ENCODE measurements around the gene UTP3.
"Not testable (repeated sequence)": the region's sequence is repeated elsewhere in the genome, so short reads cannot be mapped to it uniquely, and the experiment has no call there.

Gene UTP3

GRCh38 chr4:70670332-70671014, 17.9 kb upstream of the UTP3 start:
- Histone ChIP-seq H3K36me3 (ENCODE audit: insufficient read depth, low read depth, low read length) (no peaks in the 10 kb centered on the region), H3K4me3 (ENCODE audit: low read length) (no peak overlapping the region), H3K9me3 (ENCODE audit: insufficient read depth, low read depth, low read length) (no peaks in the 10 kb centered on the region), H3K9ac (ENCODE audit: low read depth, low read length) (no peak overlapping the region), H3K27me3 (ENCODE audit: insufficient read depth, low read length) (no peaks in the 10 kb centered on the region), H3K27ac (ENCODE audit: low read length) (no peak overlapping the region), H3K4me1 (ENCODE audit: insufficient read depth, low read length) (no peaks in the 10 kb centered on the region)

- no peaks in the 10 kb centered on the region for H3K36me3 ChIP-seq (ENCODE audit: insufficient read depth, low read depth, low read length)
These were observed 17.2 kb upstream of the UTP3 start for GRCh38 chr4:70671091-70671490.

GRCh38 chr4:70674191-70674590, 14.1 kb upstream of the UTP3 start:
- Histone ChIP-seq H3K4me3 (ENCODE audit: low read length) (no peak overlapping the region), H3K9ac (ENCODE audit: low read depth, low read length) (no peak overlapping the region), H3K27me3 (ENCODE audit: insufficient read depth, low read length) (no peaks in the 10 kb centered on the region), H3K27ac (ENCODE audit: low read length) (no peak overlapping the region), H3K9me3 (ENCODE audit: insufficient read depth, low read depth, low read length) (no peaks in the 10 kb centered on the region), H3K4me1 (ENCODE audit: insufficient read depth, low read length) (no peaks in the 10 kb centered on the region), H3K36me3 (ENCODE audit: insufficient read depth, low read depth, low read length) (no peaks in the 10 kb centered on the region)

More at GRCh38 chr4:70671091-70671490, 17.2 kb upstream of the UTP3 start:
- H3K27me3 ChIP-seq (ENCODE audit: insufficient read depth, low read length): no peaks in the 10 kb centered on the region
- no peak overlapping the region for H3K4me3 ChIP-seq (ENCODE audit: low read length)
- H3K4me1 ChIP-seq (ENCODE audit: insufficient read depth, low read length): no peaks in the 10 kb centered on the region
- H3K9me3 ChIP-seq (ENCODE audit: insufficient read depth, low read depth, low read length): no peaks in the 10 kb centered on the region
- no peak overlapping the region for H3K27ac ChIP-seq (ENCODE audit: low read length)
- H3K9ac ChIP-seq (ENCODE audit: low read depth, low read length): no peak overlapping the region

GRCh38 chr4:70674731-70675130, 13.6 kb upstream of the UTP3 start:
- Histone ChIP-seq H3K9me3 (ENCODE audit: insufficient read depth, low read depth, low read length) (no peaks in the 10 kb centered on the region), H3K27me3 (ENCODE audit: insufficient read depth, low read length) (no peaks in the 10 kb centered on the region), H3K27ac (ENCODE audit: low read length) (no peak overlapping the region), H3K4me1 (ENCODE audit: insufficient read depth, low read length) (no peaks in the 10 kb centered on the region), H3K4me3 (ENCODE audit: low read length) (no peak overlapping the region), H3K36me3 (ENCODE audit: insufficient read depth, low read depth, low read length) (no peaks in the 10 kb centered on the region), H3K9ac (ENCODE audit: low read depth, low read length) (no peak overlapping the region)

GRCh38 chr4:70676554-70677090, 11.7 kb upstream of the UTP3 start:
- Histone ChIP-seq H3K36me3 (ENCODE audit: insufficient read depth, low read depth, low read length) (no peaks in the 10 kb centered on the region), H3K4me1 (ENCODE audit: insufficient read depth, low read length) (no peaks in the 10 kb centered on the region), H3K9ac (ENCODE audit: low read depth, low read length) (no peak overlapping the region), H3K9me3 (ENCODE audit: insufficient read depth, low read depth, low read length) (no peaks in the 10 kb centered on the region), H3K4me3 (ENCODE audit: low read length) (no peak overlapping the region), H3K27ac (ENCODE audit: low read length) (no peak overlapping the region), H3K27me3 (ENCODE audit: insufficient read depth, low read length) (no peaks in the 10 kb centered on the region)

- Histone ChIP-seq H3K36me3 (ENCODE audit: insufficient read depth, low read depth, low read length) (no peaks in the 10 kb centered on the region), H3K27me3 (ENCODE audit: insufficient read depth, low read length) (no peaks in the 10 kb centered on the region), H3K9ac (ENCODE audit: low read depth, low read length) (no peak overlapping the region), H3K27ac (ENCODE audit: low read length) (no peak overlapping the region), H3K4me3 (ENCODE audit: low read length) (no peak overlapping the region), H3K9me3 (ENCODE audit: insufficient read depth, low read depth, low read length) (no peaks in the 10 kb centered on the region), H3K4me1 (ENCODE audit: insufficient read depth, low read length) (no peaks in the 10 kb centered on the region)
These were observed 9.8 kb upstream of the UTP3 start for GRCh38 chr4:70678383-70678999.

- no peaks in the 10 kb centered on the region for H3K4me1 ChIP-seq (ENCODE audit: insufficient read depth, low read length)
- no peak overlapping the region for H3K27ac ChIP-seq (ENCODE audit: low read length)
- H3K4me3 ChIP-seq (ENCODE audit: low read length): no peak overlapping the region
- no peaks in the 10 kb centered on the region for H3K36me3 ChIP-seq (ENCODE audit: insufficient read depth, low read depth, low read length)
- H3K27me3 ChIP-seq (ENCODE audit: insufficient read depth, low read length): no peaks in the 10 kb centered on the region
- H3K9ac ChIP-seq (ENCODE audit: low read depth, low read length): no peak overlapping the region
- no peaks in the 10 kb centered on the region for H3K9me3 ChIP-seq (ENCODE audit: insufficient read depth, low read depth, low read length)
These were observed 7.4 kb upstream of the UTP3 start for GRCh38 chr4:70680934-70681333.

- Histone ChIP-seq H3K27me3 (ENCODE audit: insufficient read depth, low read length) (no peaks in the 10 kb centered on the region), H3K4me3 (ENCODE audit: low read length) (no peak overlapping the region), H3K36me3 (ENCODE audit: insufficient read depth, low read depth, low read length) (no peaks in the 10 kb centered on the region), H3K9me3 (ENCODE audit: insufficient read depth, low read depth, low read length) (no peaks in the 10 kb centered on the region), H3K4me1 (ENCODE audit: insufficient read depth, low read length) (no peaks in the 10 kb centered on the region), H3K9ac (ENCODE audit: low read depth, low read length) (no peak overlapping the region), H3K27ac (ENCODE audit: low read length) (no peak overlapping the region)
These were observed 6.6 kb upstream of the UTP3 start for GRCh38 chr4:70681704-70682103.

- not testable (repeated sequence) for H3K4me3 ChIP-seq (ENCODE audit: low read length); H3K4me1 ChIP-seq (ENCODE audit: insufficient read depth, low read length); H3K9me3 ChIP-seq (ENCODE audit: insufficient read depth, low read depth, low read length); H3K27ac ChIP-seq (ENCODE audit: low read length); H3K36me3 ChIP-seq (ENCODE audit: insufficient read depth, low read depth, low read length); H3K9ac ChIP-seq (ENCODE audit: low read depth, low read length); H3K27me3 ChIP-seq (ENCODE audit: insufficient read depth, low read length)
These were observed 6.2 kb upstream of the UTP3 start for GRCh38 chr4:70682142-70682541.

- Histone ChIP-seq H3K27me3 (ENCODE audit: insufficient read depth, low read length) (no peaks in the 10 kb centered on the region), H3K36me3 (ENCODE audit: insufficient read depth, low read depth, low read length) (peaks cover 13% of the 10 kb centered on the region), H3K4me1 (ENCODE audit: insufficient read depth, low read length) (peaks cover 8% of the 10 kb centered on the region; the same call in 1 of the 2 replicates), H3K9me3 (ENCODE audit: insufficient read depth, low read depth, low read length) (no peaks in the 10 kb centered on the region), H3K9ac (ENCODE audit: low read depth, low read length) (peak overlapping the region; percentile 94), H3K27ac (ENCODE audit: low read length) (peak overlapping the region; percentile 88), H3K4me3 (ENCODE audit: low read length) (peak overlapping the region; percentile 97)
These were observed 940 bp upstream of the UTP3 start for GRCh38 chr4:70687392-70687791.

GRCh38 chr4:70688795-70689231, 481 bp downstream of the UTP3 start:
- Histone ChIP-seq H3K27ac (ENCODE audit: low read length) (peak overlapping the region; percentile 88), H3K4me1 (ENCODE audit: insufficient read depth, low read length) (peaks cover 8% of the 10 kb centered on the region; the same call in 1 of the 2 replicates), H3K27me3 (ENCODE audit: insufficient read depth, low read length) (no peaks in the 10 kb centered on the region), H3K9ac (ENCODE audit: low read depth, low read length) (peak overlapping the region; percentile 94), H3K36me3 (ENCODE audit: insufficient read depth, low read depth, low read length) (peaks cover 13% of the 10 kb centered on the region), H3K9me3 (ENCODE audit: insufficient read depth, low read depth, low read length) (no peaks in the 10 kb centered on the region), H3K4me3 (ENCODE audit: low read length) (peak overlapping the region; percentile 97)

- no peaks in the 10 kb centered on the region for H3K27me3 ChIP-seq (ENCODE audit: insufficient read depth, low read length)
- no peak overlapping the region for H3K4me3 ChIP-seq (ENCODE audit: low read length)
- no peak overlapping the region for H3K27ac ChIP-seq (ENCODE audit: low read length)
- H3K9ac ChIP-seq (ENCODE audit: low read depth, low read length): no peak overlapping the region
- H3K9me3 ChIP-seq (ENCODE audit: insufficient read depth, low read depth, low read length): no peaks in the 10 kb centered on the region
- H3K36me3 ChIP-seq (ENCODE audit: insufficient read depth, low read depth, low read length): peaks cover 13% of the 10 kb centered on the region
- H3K4me1 ChIP-seq (ENCODE audit: insufficient read depth, low read length): peaks cover 8% of the 10 kb centered on the region; the same call in 1 of the 2 replicates
These were observed 3.3 kb downstream of the UTP3 start for GRCh38 chr4:70691661-70692060.
